ENCODE data around the gene SPATA2. TPM values are rescaled to one million over a fixed set of nuclear protein-coding genes. Genes with fewer than 3 reads are reported as not detected.
A peak's percentile ranks its signal among the peaks of the same experiment; 100 is the strongest.

SPATA2 gene
- total and polyA plus RNA-seq, 2 of the 8 experiments (the other 6 are each of a cell fraction or from before 2014, with no cell fraction given): 11.0 to 13.0 TPM

- TF ChIP-seq TAF7 (optimal IDR thresholded peaks at IDR 0.05; ENCODE audit: borderline replicate concordance, low read depth, low read length): peak; percentile 49
- TF ChIP-seq CTCF (IDR thresholded peaks at IDR 0.05; ENCODE audit: control extremely low read depth in 1 of 3, insufficient read depth in 1 of 3, low read depth in 1 of 3, low read length in 3 of 3): no peak
- peak; percentile 76 for TF ChIP-seq KDM5A (IDR thresholded peaks at IDR 0.05; ENCODE audit: low read length)
- peak; percentile 41 for TF ChIP-seq MAX (IDR thresholded peaks at IDR 0.05)
- peak; percentile 94 for TF ChIP-seq RBBP5 (IDR thresholded peaks at IDR 0.05; ENCODE audit: borderline replicate concordance, low read depth, low read length)
- peak; percentile 88 for TF ChIP-seq SP4 (IDR thresholded peaks at IDR 0.05; ENCODE audit: low read length)
- peak; percentile 53 to 62; a peak in 2 of 3 replicates for TF ChIP-seq POLR2A (IDR thresholded peaks at IDR 0.05; ENCODE audit: control extremely low read depth in 1 of 2, low read depth in 2 of 2, low read length in 2 of 2)
- TF ChIP-seq HDAC6 (IDR thresholded peaks at IDR 0.05; ENCODE audit: low read depth, low read length): no peak
- TF ChIP-seq ASH2L (IDR thresholded peaks at IDR 0.05; ENCODE audit: low read length): peak; percentile 82
- 0 out of 2 replicates have a peak, but pooled peaks have one; percentile 43 for TF ChIP-seq EGR1 (IDR thresholded peaks at IDR 0.05; ENCODE audit: borderline replicate concordance, low read depth, low read length)
- 0 out of 2 replicates have a peak, but pooled peaks have one; percentile 22 for TF ChIP-seq NRF1 (IDR thresholded peaks at IDR 0.05; ENCODE audit: low read depth, low read length)
- no peak for TF ChIP-seq E2F6 (IDR thresholded peaks at IDR 0.05)
- TF ChIP-seq RXRA (IDR thresholded peaks at IDR 0.05; ENCODE audit: insufficient read depth, low read depth, low read length): no peak
- TF ChIP-seq HDAC2 (IDR thresholded peaks at IDR 0.05; ENCODE audit: borderline replicate concordance in 1 of 2, low read depth in 2 of 2, low read length in 2 of 2): peak in 1 of 2 experiments; percentile 69; a peak in 1 of 4 replicates
These were observed 21.1 kb upstream of the SPATA2 start, which contains the start of gene RNF114 (continued) for GRCh38 chr20:49936153-49937026.

Data from H1 (cell line).